GOT3 (cell line): Measurements from ENCODE around the gene PROSER2.

Source experiments
- DNase-seq: peaks from one replicate; lab custom pipeline; 2025; ENCODE audit warnings: mixed read lengths; lab: John Stamatoyannopoulos, UW

PROSER2 gene

DNA sequence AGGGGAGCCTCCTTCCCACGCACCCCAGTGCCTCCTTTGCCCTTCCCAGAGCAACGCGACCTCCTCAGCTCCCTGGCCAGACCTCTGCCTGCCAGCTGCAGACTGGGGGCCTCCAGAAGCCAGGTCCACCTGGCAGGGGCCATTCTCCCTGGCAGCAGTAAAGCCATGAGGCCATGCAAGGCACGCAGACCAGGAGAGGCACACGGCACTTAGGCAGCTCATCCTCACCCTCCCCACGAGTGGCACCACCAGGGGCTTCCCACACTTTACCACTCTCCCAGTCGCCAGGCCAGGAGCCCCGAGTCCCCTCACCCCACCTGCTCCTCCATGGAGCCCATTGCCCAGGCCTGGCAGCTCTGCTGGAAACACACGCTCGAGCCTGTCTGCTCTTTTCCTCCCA is 85.4 kb downstream of the PROSER2 start:
- DNase-seq: no peak

DNA sequence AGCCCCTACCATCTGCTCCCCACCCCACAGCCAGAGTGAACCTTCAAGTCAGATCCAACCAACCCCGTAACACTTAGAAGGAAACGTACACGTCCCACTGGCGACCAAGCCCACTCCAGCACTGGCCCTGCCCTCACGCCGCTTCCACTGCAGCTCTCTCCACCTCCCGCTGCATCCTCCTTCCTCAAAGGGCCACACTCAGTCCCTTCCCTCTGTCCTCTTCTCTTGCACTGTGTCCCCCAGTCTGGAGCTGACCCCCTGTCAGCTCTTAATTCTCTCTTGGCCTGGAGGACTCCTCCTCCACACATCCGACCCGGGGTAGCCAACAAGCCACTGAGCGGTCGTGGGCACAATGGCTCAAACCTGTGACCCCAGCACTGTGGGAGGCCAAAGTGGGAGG is 85.8 kb downstream of the PROSER2 start:
- no peak for DNase-seq

DNA sequence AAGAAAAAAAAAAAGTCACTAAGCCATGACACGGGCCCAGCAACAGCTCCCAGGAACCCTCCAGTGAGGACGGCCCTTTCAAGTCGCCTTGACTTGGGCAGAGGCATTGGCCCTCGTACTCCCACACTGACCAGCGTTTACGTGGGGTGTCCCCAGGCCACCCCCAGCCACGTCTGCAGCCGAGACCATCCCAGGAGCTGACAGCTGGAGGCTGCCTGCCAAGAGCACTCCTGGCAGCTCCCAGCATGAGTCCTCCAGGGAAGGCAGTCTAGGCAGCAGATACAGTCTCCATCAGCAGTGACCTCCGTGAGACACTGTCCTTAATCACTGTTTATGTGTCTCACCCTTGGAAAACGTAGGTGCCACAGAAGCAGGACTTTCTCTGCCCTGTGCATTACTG is 86.5 kb downstream of the PROSER2 start:
- no peak for DNase-seq

DNA sequence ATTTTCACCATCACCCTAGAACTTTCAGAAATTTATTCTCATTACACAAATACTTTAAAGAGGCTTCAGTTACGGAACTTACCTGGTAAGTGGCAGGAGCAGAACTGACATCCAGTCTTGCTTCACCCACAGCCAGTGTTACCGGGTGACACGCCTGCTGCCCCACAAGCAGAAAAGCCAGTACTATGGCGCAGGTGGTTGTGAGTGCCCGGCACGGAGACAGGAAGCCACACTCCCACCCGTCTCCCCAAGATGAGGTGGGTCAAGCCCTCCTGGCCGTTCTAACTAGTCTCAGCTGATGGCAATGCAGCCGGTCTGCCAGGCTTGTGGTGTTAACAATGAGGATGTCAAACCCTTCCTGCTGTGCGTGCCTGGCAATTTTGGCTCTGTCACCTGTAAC is 86.9 kb downstream of the PROSER2 start:
- DNase-seq: no peak

DNA sequence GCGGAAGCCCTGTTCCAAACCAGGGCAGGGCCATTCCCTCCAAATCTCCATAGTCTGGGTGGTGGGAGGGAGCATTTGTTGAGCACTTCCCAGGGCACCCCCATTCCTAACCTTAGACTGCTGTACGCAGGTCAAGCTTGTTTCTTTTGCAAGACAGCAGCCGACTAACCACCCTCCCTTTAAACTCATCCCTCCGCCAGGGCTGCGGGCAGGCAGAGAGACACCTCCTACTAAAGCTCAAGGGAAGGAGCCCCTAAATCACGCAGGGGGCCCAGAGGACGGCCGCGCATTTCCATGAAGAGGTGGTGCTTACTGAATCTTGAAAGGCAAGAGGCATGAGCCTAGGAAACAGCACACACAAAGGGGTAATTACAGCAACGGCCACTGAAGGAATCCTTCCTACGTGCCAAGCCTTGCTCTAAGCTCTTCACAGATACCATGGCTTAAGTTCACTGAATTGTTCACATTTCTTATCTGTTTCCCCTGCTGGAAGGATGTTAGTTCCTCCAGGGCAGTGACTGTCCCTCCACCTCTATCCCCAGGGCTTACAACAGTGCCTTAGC is 90.0 kb downstream of the PROSER2 start:
- no peak for DNase-seq

DNA sequence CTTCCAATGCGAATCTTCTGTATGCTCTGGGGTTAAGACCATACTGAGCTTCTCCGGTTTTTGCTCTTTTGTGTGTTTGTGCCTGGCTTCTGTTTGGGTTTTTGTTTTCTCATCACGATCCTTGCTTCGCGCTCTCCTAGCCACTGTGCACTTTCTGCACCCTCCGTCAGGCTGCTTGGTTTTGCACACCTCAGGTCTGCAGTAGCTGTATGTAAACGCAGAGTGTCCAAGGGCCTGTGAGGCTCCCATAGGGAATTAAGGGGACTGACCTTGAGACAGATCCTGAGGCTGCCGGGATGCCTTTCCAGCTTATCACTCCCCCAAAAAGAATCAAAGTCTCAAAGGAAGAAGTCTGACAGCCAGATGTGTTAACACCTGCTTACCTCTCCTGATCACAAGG is 95.2 kb downstream of the PROSER2 start:
- no peak for DNase-seq

DNA sequence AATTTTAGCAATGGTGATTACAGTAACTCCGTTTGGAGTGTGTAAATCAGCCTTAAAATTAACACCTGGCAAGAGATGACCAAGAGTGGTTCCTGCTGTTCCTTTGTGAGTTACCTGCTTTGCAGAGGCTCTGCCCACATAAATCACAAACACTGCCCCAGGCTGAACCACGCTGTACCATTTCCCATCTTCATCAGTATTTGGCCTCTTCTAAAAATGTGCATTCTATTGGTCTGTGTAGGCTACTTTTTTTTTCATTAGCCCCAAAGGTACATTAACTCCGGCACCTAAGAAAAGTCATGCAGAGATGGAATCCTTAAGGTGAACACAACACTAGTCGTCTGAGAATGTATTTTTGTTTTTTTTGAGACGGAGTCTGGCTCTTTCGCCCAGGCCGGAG is 96.1 kb downstream of the PROSER2 start:
- no peak for DNase-seq
